RWPE2 (cell line): ENCODE measurements around the gene CDH4.

Experiments used
- ATAC-seq: fragments of 200-7000 bp; cut with Tn5 transposase; 3 replicates; pipeline ENCODE4 v1.9.1; 2021; ENCODE audit warnings: low read depth
- DNase-seq: peaks from one replicate; pipeline ENCODE4 v3.0.0-alpha.2; 2020; ENCODE audit warnings: low spot score
- H3K27ac ChIP-seq: fragments of 450-650 bp; 2 replicates; pipeline ENCODE4 v1.5.1; 2017; ENCODE audit warnings: mild to moderate bottlenecking; ENCODE audit not compliant: poor library complexity, severe bottlenecking
- H3K27me3 ChIP-seq: fragments of 250-450 bp; sonication (Bioruptor Pico); 2 replicates; pipeline ENCODE4 v1.5.1; 2021; ENCODE audit warnings: mild to moderate bottlenecking, moderate library complexity; ENCODE audit not compliant: insufficient read depth, poor library complexity, severe bottlenecking
- H3K36me3 ChIP-seq: fragments of 250-450 bp; sonication (Bioruptor Pico); 2 replicates; pipeline ENCODE4 v1.5.1; 2020; ENCODE audit warnings: low read depth, mild to moderate bottlenecking, moderate library complexity
- H3K4me1 ChIP-seq: fragments of 250-450 bp; sonication (Bioruptor Pico); 2 replicates; pipeline ENCODE4 v1.5.1; 2021; ENCODE audit warnings: mild to moderate bottlenecking, moderate library complexity; ENCODE audit not compliant: insufficient read depth, poor library complexity, severe bottlenecking
- H3K4me3 ChIP-seq: fragments of 250-450 bp; sonication (Bioruptor Pico); 2 replicates; pipeline ENCODE4 v1.5.1; 2021; ENCODE audit warnings: mild to moderate bottlenecking, moderate library complexity; ENCODE audit not compliant: severe bottlenecking
- H3K9me3 ChIP-seq: fragments of 250-450 bp; sonication (Bioruptor Pico); 2 replicates; pipeline ENCODE4 v1.5.1; 2021; ENCODE audit warnings: mild to moderate bottlenecking, moderate library complexity; ENCODE audit not compliant: severe bottlenecking
- CTCF ChIP-seq: fragments of 450-650 bp; IDR thresholded peaks from one replicate; pipeline ENCODE4 v1.5.1; 2017; ENCODE audit warnings: mild to moderate bottlenecking, moderate library complexity; ENCODE audit not compliant: poor library complexity, severe bottlenecking

The CDH4 gene

GRCh38 chr20:61929971-61930666 is 678.1 kb downstream of the CDH4 start:
- ATAC-seq (no peak), DNase-seq (peak; percentile 82)
- H3K9me3 ChIP-seq = no peaks in the 10 kb centered on the region
- H3K4me1 ChIP-seq = no peaks in the 10 kb centered on the region
- TF ChIP-seq CTCF = no peak
- H3K4me3 ChIP-seq = no peak overlapping the region
- no peaks in the 10 kb centered on the region for H3K27me3 ChIP-seq
- H3K36me3 ChIP-seq = peaks cover 26% of the 10 kb centered on the region
- H3K27ac ChIP-seq = no peak overlapping the region

- no peak for ATAC-seq
- no peak overlapping the region for H3K27ac ChIP-seq
- TF ChIP-seq CTCF = no peak
- H3K27me3 ChIP-seq = no peaks in the 10 kb centered on the region
- H3K4me1 ChIP-seq = no peaks in the 10 kb centered on the region
- peaks cover 26% of the 10 kb centered on the region for H3K36me3 ChIP-seq
- peak; percentile 84 for DNase-seq
- H3K9me3 ChIP-seq = no peaks in the 10 kb centered on the region
- H3K4me3 ChIP-seq = no peak overlapping the region
Observed at GRCh38 chr20:61930776-61931475, 678.9 kb downstream of the CDH4 start.

- peak; percentile 78 for DNase-seq
- H3K27ac ChIP-seq = no peak overlapping the region
- H3K4me3 ChIP-seq = no peak overlapping the region
- no peaks in the 10 kb centered on the region for H3K9me3 ChIP-seq
- H3K36me3 ChIP-seq = peaks cover 26% of the 10 kb centered on the region
- ATAC-seq = no peak
- no peak for TF ChIP-seq CTCF
- no peaks in the 10 kb centered on the region for H3K27me3 ChIP-seq
- H3K4me1 ChIP-seq = no peaks in the 10 kb centered on the region
Observed at GRCh38 chr20:61931476-61932198, 679.6 kb downstream of the CDH4 start.

- Histone ChIP-seq H3K36me3 (peaks cover 26% of the 10 kb centered on the region), H3K27ac (no peak overlapping the region), H3K9me3 (no peaks in the 10 kb centered on the region), H3K4me1 (no peaks in the 10 kb centered on the region), H3K4me3 (no peak overlapping the region), H3K27me3 (no peaks in the 10 kb centered on the region)
- DNase-seq (peak; percentile 72), ATAC-seq (no peak)
- no peak for TF ChIP-seq CTCF
Observed at GRCh38 chr20:61932199-61932592, 680.1 kb downstream of the CDH4 start.
